Testis (tissue), 3 donors: ENCODE data around the gene VGLL2. TPM values are rescaled to one million over a fixed set of nuclear protein-coding genes. Genes with fewer than 3 reads are reported as not detected.

Source experiments
- DNase-seq: peaks from one replicate; pipeline ENCODE4 v3.0.0-alpha.2; 2019
- H3K27ac ChIP-seq, 2 donors: fragments of 200-600 bp; sonication (generic); one replicate each; pipeline ENCODE4 v1.5.1; 2019
- H3K27me3 ChIP-seq: fragments of 200-600 bp; sonication (generic); one replicate; pipeline ENCODE4 v1.5.1; 2019
- H3K36me3 ChIP-seq: fragments of 200-600 bp; sonication (generic); one replicate; pipeline ENCODE4 v1.5.1; 2017; ENCODE audit warnings: low read depth; ENCODE audit errors: missing control alignments
- H3K4me1 ChIP-seq: fragments of 200-600 bp; sonication (generic); one replicate; pipeline ENCODE4 v1.5.1; 2019
- H3K4me3 ChIP-seq, 2 donors: fragments of 200-600 bp; sonication (generic); one replicate each; pipeline ENCODE4 v1.5.1; 2017 to 2019
- H3K9me3 ChIP-seq: fragments of 200-600 bp; sonication (generic); one replicate; pipeline ENCODE4 v1.5.1; 2017
- POLR2A ChIP-seq: fragments of 450-650 bp; IDR thresholded peaks from one replicate; pipeline ENCODE4 v1.6.1; 2017; ENCODE audit warnings: antibody characterized with exemption, mild to moderate bottlenecking, moderate library complexity
- WGBS, 2 donors: methylation state at CpG; one replicate each; pipeline ENCODE4 v1.1.5; 2018; 5-methylcytosine and 5-hydroxymethylcytosine counted together
- intact Hi-C: fragments of 100-400 bp; cut with DNase I; formaldehyde crosslinking; loops from one replicate; pipeline ENCODE4 v1.15.1; 2023; ENCODE audit warnings: low total_unique reads
- polyA plus RNA-seq: library from polyadenylated mRNA; stranded (reverse); fragments of 350-450 nt; fragmentation: Illumina TruSeq; extraction: RNeasy Lipid Tissue Mini Kit (QIAGEN cat#74804); gene quantifications from one replicate; pipeline ENCODE4 v1.2.3, GENCODE V29; 2014; ENCODE audit warnings: low read depth, low replicate concordance; ENCODE audit not compliant: insufficient read depth
- total RNA-seq, 2 donors: library from RNA; depleted of rRNA; stranded (reverse); fragments of >200 nt; gene quantifications; one replicate each; pipeline ENCODE4 v1.2.3, GENCODE V29; 2016
- TF ChIP-seq, protein P1 (sequence below), 3 experiments: fragments of 450-650 bp in 2 of 3; fragments of 200-600 bp in 1 of 3; sonication (generic) in 1 of 3; IDR thresholded peaks; one replicate each; pipeline ENCODE4 v1.5.1; 2016 to 2019; ENCODE audit warnings: antibody characterized with exemption in 3 of 3, mild to moderate bottlenecking in 2 of 3, moderate library complexity in 1 of 3

VGLL2 gene
- total and polyA plus RNA-seq, 3 donors from 2014 or later: 1.7 TPM

- intact Hi-C loops: no loop called here
- no peak overlapping the region for H3K27ac ChIP-seq
- 68 to 73% methylated on average over 5 of the region's 5 CpGs for WGBS, 2 donors
- no peak for DNase-seq
- no peaks in the 10 kb centered on the region for H3K4me1 ChIP-seq
- no peaks in the 10 kb centered on the region for H3K36me3 ChIP-seq
- no peak overlapping the region for H3K4me3 ChIP-seq
- H3K9me3 ChIP-seq: no peaks in the 10 kb centered on the region
- H3K27me3 ChIP-seq: no peaks in the 10 kb centered on the region
- TF ChIP-seq, protein P1, sequence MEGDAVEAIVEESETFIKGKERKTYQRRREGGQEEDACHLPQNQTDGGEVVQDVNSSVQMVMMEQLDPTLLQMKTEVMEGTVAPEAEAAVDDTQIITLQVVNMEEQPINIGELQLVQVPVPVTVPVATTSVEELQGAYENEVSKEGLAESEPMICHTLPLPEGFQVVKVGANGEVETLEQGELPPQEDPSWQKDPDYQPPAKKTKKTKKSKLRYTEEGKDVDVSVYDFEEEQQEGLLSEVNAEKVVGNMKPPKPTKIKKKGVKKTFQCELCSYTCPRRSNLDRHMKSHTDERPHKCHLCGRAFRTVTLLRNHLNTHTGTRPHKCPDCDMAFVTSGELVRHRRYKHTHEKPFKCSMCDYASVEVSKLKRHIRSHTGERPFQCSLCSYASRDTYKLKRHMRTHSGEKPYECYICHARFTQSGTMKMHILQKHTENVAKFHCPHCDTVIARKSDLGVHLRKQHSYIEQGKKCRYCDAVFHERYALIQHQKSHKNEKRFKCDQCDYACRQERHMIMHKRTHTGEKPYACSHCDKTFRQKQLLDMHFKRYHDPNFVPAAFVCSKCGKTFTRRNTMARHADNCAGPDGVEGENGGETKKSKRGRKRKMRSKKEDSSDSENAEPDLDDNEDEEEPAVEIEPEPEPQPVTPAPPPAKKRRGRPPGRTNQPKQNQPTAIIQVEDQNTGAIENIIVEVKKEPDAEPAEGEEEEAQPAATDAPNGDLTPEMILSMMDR (IDR thresholded peaks at IDR 0.05): no peak
- TF ChIP-seq POLR2A: no peak
Measured at GRCh38 chr6:117275711-117276110, 10.4 kb downstream of the VGLL2 start.

GRCh38 chr6:117276778-117277316, 11.5 kb downstream of the VGLL2 start:
- H3K4me3 ChIP-seq: no peak overlapping the region
- intact Hi-C loops: no loop called here
- H3K36me3 ChIP-seq: no peaks in the 10 kb centered on the region
- no peak for TF ChIP-seq POLR2A
- TF ChIP-seq, protein P1 (IDR thresholded peaks at IDR 0.05): no peak
- no peaks in the 10 kb centered on the region for H3K4me1 ChIP-seq
- WGBS, 2 donors: 80 to 82% methylated on average over 10 of the region's 10 CpGs
- H3K9me3 ChIP-seq: no peaks in the 10 kb centered on the region
- no peaks in the 10 kb centered on the region for H3K27me3 ChIP-seq
- H3K27ac ChIP-seq: no peak overlapping the region
- no peak for DNase-seq

GRCh38 chr6:117280922-117281321, 15.6 kb downstream of the VGLL2 start:
- Histone ChIP-seq H3K27me3 (no peaks in the 10 kb centered on the region), H3K4me3 (no peak overlapping the region), H3K36me3 (no peaks in the 10 kb centered on the region), H3K4me1 (no peaks in the 10 kb centered on the region), H3K27ac (no peak overlapping the region), H3K9me3 (no peaks in the 10 kb centered on the region)
- intact Hi-C loops: no loop called here
- 82 to 85% methylated on average over 3 of the region's 3 CpGs for WGBS, 2 donors
- TF ChIP-seq POLR2A: no peak
- TF ChIP-seq, protein P1 (IDR thresholded peaks at IDR 0.05): no peak
- no peak for DNase-seq

DNA sequence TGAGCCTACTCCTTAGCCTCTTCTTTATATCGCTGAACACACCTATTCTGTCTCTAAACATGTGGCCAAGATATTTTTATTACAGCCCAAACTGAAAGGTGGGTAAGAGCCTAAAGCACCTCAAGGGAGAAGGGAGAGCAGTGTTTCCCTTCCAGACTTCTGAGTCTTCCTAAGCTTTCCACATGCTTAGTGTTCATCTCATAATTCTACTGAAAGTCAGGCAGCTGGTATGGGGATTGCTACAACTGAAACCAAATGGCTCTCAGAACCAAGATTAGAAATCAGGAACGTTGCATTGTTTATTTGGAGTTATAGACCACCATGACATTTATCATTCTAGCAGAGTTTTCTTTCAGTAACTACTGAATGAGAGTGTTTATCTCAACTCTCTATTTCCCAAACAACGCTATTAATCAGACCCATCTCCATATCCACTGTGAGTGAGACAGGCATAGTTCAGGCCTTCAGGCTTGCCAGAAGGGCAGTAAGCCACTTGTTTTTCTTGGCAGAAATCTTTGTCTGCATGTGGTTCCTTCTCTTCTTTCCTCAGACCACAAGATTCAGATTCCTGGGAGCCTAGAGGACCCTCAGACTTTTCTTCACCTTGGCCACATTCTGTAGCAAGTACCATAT, 22.8 kb downstream of the VGLL2 start:
- Histone ChIP-seq H3K27ac (no peak overlapping the region), H3K4me3 (no peak overlapping the region), H3K27me3 (no peaks in the 10 kb centered on the region), H3K9me3 (no peaks in the 10 kb centered on the region), H3K4me1 (no peaks in the 10 kb centered on the region), H3K36me3 (no peaks in the 10 kb centered on the region)
- DNase-seq: no peak
- no peak for TF ChIP-seq POLR2A
- TF ChIP-seq, protein P1 (IDR thresholded peaks at IDR 0.05): no peak
- intact Hi-C loops: no loop called here
- WGBS, 2 donors: 68 to 76% methylated on average over 3 of the region's 3 CpGs
